HG03280 (cell line): ENCODE measurements around the gene ANKRD28.

ENCODE experiments used
- ATAC-seq: cut with Tn5 transposase; IDR thresholded peaks from one replicate; pipeline ENCODE4 v1.9.1; 2021; ENCODE audit warnings: mild to moderate bottlenecking, moderate library complexity; ENCODE audit not compliant: unreplicated experiment

Gene ANKRD28

GRCh38 chr3:15676259-15676658 lies 121.5 kb downstream of the ANKRD28 start:
- ATAC-seq = no peak

- ATAC-seq = no peak
Measured at GRCh38 chr3:15673536-15673935, 124.2 kb downstream of the ANKRD28 start.

DNA sequence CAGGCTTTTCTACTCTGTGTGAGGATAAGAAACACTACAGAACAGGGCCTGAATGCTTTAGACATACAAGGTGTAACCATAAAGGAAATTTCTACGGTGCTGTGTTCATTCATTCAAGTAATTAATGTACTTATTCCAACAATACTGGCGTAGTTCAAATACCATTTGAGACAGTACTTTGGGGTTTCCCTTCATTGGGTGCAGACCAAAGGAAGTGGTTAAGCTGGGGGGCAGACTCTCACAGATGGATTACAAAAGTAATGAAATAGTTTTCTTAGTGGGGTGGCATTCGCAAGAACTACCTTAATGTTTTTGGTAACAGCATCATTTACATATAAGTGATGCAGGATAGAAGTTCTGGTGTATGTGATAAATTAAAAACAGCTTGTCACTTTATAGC lies 130.3 kb downstream of the ANKRD28 start:
- ATAC-seq = no peak

- no peak for ATAC-seq
Measured at GRCh38 chr3:15666277-15666676, 131.5 kb downstream of the ANKRD28 start.

DNA sequence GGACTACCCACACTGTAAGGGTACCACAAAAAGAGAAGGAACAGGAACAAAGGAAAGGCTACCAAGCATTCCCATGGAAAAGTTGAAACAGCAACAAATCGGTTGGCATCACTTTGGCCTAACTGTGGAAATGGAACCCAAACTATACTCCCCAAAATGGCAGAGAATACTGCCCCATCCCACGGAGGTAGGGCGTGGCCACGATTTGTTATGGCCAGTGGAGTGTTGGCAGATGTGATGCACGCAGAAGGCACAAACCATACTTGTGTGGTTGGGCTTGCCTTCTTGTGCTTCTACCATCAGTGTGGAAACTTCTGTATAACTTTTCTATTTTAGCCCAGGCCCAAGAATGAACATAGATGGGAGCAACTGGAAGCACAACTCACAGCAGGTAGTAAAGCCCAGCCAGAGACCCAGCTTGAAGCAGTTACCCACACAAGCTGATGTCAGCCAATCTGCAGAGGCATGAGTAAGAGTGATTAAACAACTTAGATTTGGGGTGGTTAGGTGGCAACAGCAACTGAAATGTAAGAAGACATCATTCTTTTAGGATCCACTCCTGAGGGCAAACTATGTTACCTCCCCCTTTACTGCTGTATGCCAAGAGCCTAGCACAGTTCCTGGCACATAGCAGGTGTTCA lies 132.1 kb downstream of the ANKRD28 start:
- ATAC-seq = no peak

GRCh38 chr3:15664144-15664543 lies 133.6 kb downstream of the ANKRD28 start:
- no peak for ATAC-seq

GRCh38 chr3:15660055-15660935 lies 137.5 kb downstream of the ANKRD28 start:
- no peak for ATAC-seq

DNA sequence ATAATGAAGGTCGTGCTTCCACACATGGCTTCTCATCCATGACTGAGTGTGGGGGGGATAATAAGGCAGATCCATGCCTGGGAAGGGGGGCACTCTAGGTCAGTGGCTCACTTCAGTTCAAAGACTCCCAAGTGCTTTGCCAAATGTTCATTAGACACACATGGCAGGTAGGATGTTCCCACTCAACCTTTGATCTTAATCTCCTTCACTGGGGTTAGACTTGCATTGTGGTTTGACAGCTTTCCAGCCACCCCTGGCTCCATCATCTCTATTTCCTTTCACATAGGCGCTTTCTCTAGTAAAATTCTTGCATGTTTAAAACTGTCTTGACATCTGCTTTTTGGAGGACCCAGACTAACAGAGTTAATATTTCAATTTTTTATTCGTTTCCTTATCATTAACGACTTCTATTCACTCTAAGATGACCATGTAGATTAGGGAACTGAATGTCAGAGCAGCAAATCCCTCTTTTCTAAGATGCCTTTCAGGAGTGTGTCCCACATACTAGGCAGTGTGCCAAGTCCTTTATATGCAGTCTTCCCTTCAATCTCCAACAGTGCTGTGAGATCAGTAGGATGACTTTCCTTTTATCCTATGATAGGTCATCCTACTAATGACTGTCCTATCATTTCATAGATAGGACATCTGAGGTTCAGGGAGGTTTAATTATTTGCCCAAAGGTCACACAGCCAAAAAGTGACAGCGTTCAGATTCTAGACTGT lies 138.4 kb downstream of the ANKRD28 start:
- no peak for ATAC-seq

- ATAC-seq = no peak
Measured at GRCh38 chr3:15657016-15657415, 140.8 kb downstream of the ANKRD28 start.

DNA sequence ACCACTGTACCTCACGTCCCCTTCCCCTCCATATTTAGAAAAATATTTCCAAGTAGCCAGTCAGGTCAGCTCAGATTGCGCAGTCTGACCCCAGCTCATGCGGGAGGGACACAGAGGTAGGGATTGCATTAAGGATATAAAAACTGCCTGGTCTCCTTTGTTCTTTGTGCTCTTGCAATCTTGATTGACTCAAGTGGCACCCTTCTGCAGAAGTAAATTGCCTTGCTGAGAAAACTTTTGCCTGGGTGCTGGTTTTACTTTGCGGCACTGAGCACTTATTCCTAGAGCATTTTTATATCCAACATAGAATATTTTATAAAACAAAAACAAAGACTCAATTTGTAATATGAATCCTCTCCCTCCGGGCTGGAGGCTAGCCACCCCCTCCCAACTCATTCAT lies 141.4 kb downstream of the ANKRD28 start:
- no peak for ATAC-seq

GRCh38 chr3:15654891-15655290 lies 142.9 kb downstream of the ANKRD28 start:
- ATAC-seq = no peak

DNA sequence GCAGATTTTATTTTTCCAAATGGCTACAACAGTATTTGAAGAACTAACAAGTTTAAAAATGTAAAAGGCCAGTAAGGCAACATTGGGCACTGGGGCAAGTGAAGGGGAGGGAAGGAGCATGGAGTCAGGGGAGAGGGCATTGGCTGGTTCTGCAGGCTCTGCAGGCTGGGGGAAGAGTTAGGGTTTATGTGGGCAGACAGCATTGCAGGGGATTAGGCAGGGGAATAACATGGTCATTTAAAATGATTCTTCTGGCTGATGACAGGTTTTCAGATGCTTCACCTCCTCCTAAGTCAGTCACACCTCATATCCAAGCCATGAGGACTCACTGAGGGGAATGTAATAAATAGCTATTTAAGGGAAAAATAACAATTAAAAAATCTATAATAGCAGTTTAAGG lies 143.7 kb downstream of the ANKRD28 start:
- no peak for ATAC-seq

GRCh38 chr3:15653321-15653720 lies 144.5 kb downstream of the ANKRD28 start:
- no peak for ATAC-seq

- no peak for ATAC-seq
Measured at GRCh38 chr3:15651396-15651795, 146.4 kb downstream of the ANKRD28 start.

- no peak for ATAC-seq
Measured at GRCh38 chr3:15649858-15650257, 147.9 kb downstream of the ANKRD28 start.

GRCh38 chr3:15649341-15649740 lies 148.4 kb downstream of the ANKRD28 start:
- no peak for ATAC-seq

- ATAC-seq = peak; percentile 93
Measured at GRCh38 chr3:15647611-15648167, 150.1 kb downstream of the ANKRD28 start.

GRCh38 chr3:15646851-15647511 lies 150.8 kb downstream of the ANKRD28 start:
- ATAC-seq = peak; percentile 3

GRCh38 chr3:15645740-15646501 lies 151.9 kb downstream of the ANKRD28 start:
- ATAC-seq = no peak

- ATAC-seq = no peak
Measured at GRCh38 chr3:15645246-15645645, 152.5 kb downstream of the ANKRD28 start.
